GM18867 (cell line): ENCODE measurements around the gene WDR17.

Experiments
- ATAC-seq: cut with Tn5 transposase; IDR thresholded peaks from one replicate; pipeline ENCODE4 v1.9.1; 2021; ENCODE audit warnings: mild to moderate bottlenecking, moderate library complexity; ENCODE audit not compliant: unreplicated experiment

Gene WDR17

GRCh38 chr4:176065435-176066291 lies at the start of gene WDR17:
Gene WDR17, plus strand, starts transcription at chr4:176065841. Its CDS starts 45,740 bp downstream, at chr4:176111581.
- ATAC-seq = peak; percentile 100

GRCh38 chr4:176016601-176017000 lies 49.0 kb upstream of the WDR17 start:
- no peak for ATAC-seq

GRCh38 chr4:176020481-176021085 lies 45.1 kb upstream of the WDR17 start:
- no peak for ATAC-seq

GRCh38 chr4:176030391-176030790 lies 35.2 kb upstream of the WDR17 start:
- ATAC-seq = no peak

GRCh38 chr4:176031922-176032321 lies 33.7 kb upstream of the WDR17 start:
- ATAC-seq = no peak

GRCh38 chr4:176032454-176032853 lies 33.2 kb upstream of the WDR17 start:
- no peak for ATAC-seq

- ATAC-seq = no peak
Measured at GRCh38 chr4:176034499-176034898, 31.1 kb upstream of the WDR17 start.

GRCh38 chr4:176034936-176035335 lies 30.7 kb upstream of the WDR17 start:
- ATAC-seq = no peak

- ATAC-seq = no peak
Measured at GRCh38 chr4:176036585-176037205, 28.9 kb upstream of the WDR17 start.

- no peak for ATAC-seq
Measured at GRCh38 chr4:176038789-176039188, 26.9 kb upstream of the WDR17 start.

GRCh38 chr4:176042195-176042594 lies 23.4 kb upstream of the WDR17 start:
- ATAC-seq = no peak

- no peak for ATAC-seq
Measured at GRCh38 chr4:176043838-176044588, 21.6 kb upstream of the WDR17 start.

- no peak for ATAC-seq
Measured at GRCh38 chr4:176044589-176044951, 21.1 kb upstream of the WDR17 start.

- no peak for ATAC-seq
Measured at GRCh38 chr4:176048631-176049030, 17.0 kb upstream of the WDR17 start.

GRCh38 chr4:176052744-176053143 lies 12.9 kb upstream of the WDR17 start:
- ATAC-seq = peak; percentile 92

GRCh38 chr4:176053785-176054184 lies 11.9 kb upstream of the WDR17 start:
- ATAC-seq = no peak

- no peak for ATAC-seq
Measured at GRCh38 chr4:176054942-176055341, 10.7 kb upstream of the WDR17 start.

GRCh38 chr4:176063718-176064117 lies 1.9 kb upstream of the WDR17 start:
- ATAC-seq = no peak

GRCh38 chr4:176064539-176064938 lies 1.1 kb upstream of the WDR17 start:
- ATAC-seq = no peak

GRCh38 chr4:176066757-176067156 lies 1.1 kb downstream of the WDR17 start:
- no peak for ATAC-seq

- ATAC-seq = no peak
Measured at GRCh38 chr4:176077561-176077960, 11.9 kb downstream of the WDR17 start.
